ENCODE measurements around the gene MIS18A.
"Not testable (repeated sequence)": the region's sequence is repeated elsewhere in the genome, so short reads cannot be mapped to it uniquely, and the experiment has no call there.

The MIS18A gene

GRCh38 chr21:32279377-32279680, 480 bp upstream of the MIS18A start:
- Histone ChIP-seq H3K36me3 (ENCODE audit: control insufficient read depth, insufficient read depth, low read length) (no peaks in the 10 kb centered on the region), H3K27ac (peak overlapping the region; percentile 56), H3K9me3 (ENCODE audit: control insufficient read depth, low read length) (no peaks in the 10 kb centered on the region), H3K4me2 (ENCODE audit: low read length) (peak overlapping the region; percentile 87), H3K79me2 (no peaks in the 10 kb centered on the region), H3K27me3 (ENCODE audit: control insufficient read depth, insufficient read depth, low read length) (no peaks in the 10 kb centered on the region), H3K4me1 (peaks cover 5% of the 10 kb centered on the region), H3K9ac (no peak overlapping the region), H3K4me3 (ENCODE audit: low read depth, low read length) (peak overlapping the region; percentile 81), H2AFZ (peak overlapping the region; percentile 83)
- TF ChIP-seq CTCF (IDR thresholded peaks at IDR 0.05), result no peak

- no peaks in the 10 kb centered on the region for H3K27me3 ChIP-seq (ENCODE audit: control insufficient read depth, insufficient read depth, low read length)
- no peaks in the 10 kb centered on the region for H3K79me2 ChIP-seq
- no peaks in the 10 kb centered on the region for H3K9me3 ChIP-seq (ENCODE audit: control insufficient read depth, low read length)
- H3K36me3 ChIP-seq (ENCODE audit: control insufficient read depth, insufficient read depth, low read length), result no peaks in the 10 kb centered on the region
- H2AFZ ChIP-seq, result no peak overlapping the region
- H3K4me3 ChIP-seq (ENCODE audit: low read depth, low read length), result peak overlapping the region; percentile 81
- peaks cover 5% of the 10 kb centered on the region for H3K4me1 ChIP-seq
- H3K27ac ChIP-seq, result no peak overlapping the region
- H3K9ac ChIP-seq, result no peak overlapping the region
- no peak for TF ChIP-seq CTCF (IDR thresholded peaks at IDR 0.05)
- H3K4me2 ChIP-seq (ENCODE audit: low read length), result peak overlapping the region; percentile 87
These were observed 746 bp downstream of the MIS18A start for GRCh38 chr21:32278103-32278502.

GRCh38 chr21:32276671-32277070, 2.2 kb downstream of the MIS18A start:
- no peak overlapping the region for H3K27ac ChIP-seq
- TF ChIP-seq CTCF (IDR thresholded peaks at IDR 0.05), result no peak
- no peaks in the 10 kb centered on the region for H3K36me3 ChIP-seq (ENCODE audit: control insufficient read depth, insufficient read depth, low read length)
- H3K27me3 ChIP-seq (ENCODE audit: control insufficient read depth, insufficient read depth, low read length), result no peaks in the 10 kb centered on the region
- no peak overlapping the region for H3K9ac ChIP-seq
- H3K79me2 ChIP-seq, result no peaks in the 10 kb centered on the region
- H3K4me3 ChIP-seq (ENCODE audit: low read depth, low read length), result no peak overlapping the region
- no peak overlapping the region for H2AFZ ChIP-seq
- no peak overlapping the region for H3K4me2 ChIP-seq (ENCODE audit: low read length)
- H3K4me1 ChIP-seq, result peaks cover 5% of the 10 kb centered on the region
- H3K9me3 ChIP-seq (ENCODE audit: control insufficient read depth, low read length), result no peaks in the 10 kb centered on the region

DNA sequence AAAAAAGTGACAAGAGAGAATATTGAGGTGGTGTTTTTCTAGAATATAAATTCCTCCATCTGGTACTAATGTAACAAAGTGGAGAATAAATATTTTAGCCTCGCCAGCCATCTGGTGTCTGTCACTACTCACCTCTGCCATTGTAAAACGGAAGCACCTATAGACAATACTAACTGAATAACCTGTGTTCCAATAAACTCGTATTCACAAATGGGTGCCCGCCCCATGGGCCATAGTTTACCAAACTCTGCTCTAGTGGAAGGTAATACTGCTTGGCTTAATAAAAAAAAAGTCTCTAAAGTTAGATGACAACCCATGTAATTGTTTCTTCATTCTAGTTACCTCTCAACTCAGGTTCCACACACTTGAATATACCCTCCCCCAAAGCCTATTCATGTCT, 8.1 kb downstream of the MIS18A start:
- no peaks in the 10 kb centered on the region for H3K79me2 ChIP-seq
- no peak overlapping the region for H3K27ac ChIP-seq
- no peak for TF ChIP-seq CTCF (IDR thresholded peaks at IDR 0.05)
- H3K4me1 ChIP-seq, result no peaks in the 10 kb centered on the region
- no peak overlapping the region for H2AFZ ChIP-seq
- H3K9ac ChIP-seq, result no peak overlapping the region
- H3K9me3 ChIP-seq (ENCODE audit: control insufficient read depth, low read length), result no peaks in the 10 kb centered on the region
- H3K27me3 ChIP-seq (ENCODE audit: control insufficient read depth, insufficient read depth, low read length), result no peaks in the 10 kb centered on the region
- H3K4me2 ChIP-seq (ENCODE audit: low read length), result no peak overlapping the region
- H3K36me3 ChIP-seq (ENCODE audit: control insufficient read depth, insufficient read depth, low read length), result no peaks in the 10 kb centered on the region
- H3K4me3 ChIP-seq (ENCODE audit: low read depth, low read length), result no peak overlapping the region

DNA sequence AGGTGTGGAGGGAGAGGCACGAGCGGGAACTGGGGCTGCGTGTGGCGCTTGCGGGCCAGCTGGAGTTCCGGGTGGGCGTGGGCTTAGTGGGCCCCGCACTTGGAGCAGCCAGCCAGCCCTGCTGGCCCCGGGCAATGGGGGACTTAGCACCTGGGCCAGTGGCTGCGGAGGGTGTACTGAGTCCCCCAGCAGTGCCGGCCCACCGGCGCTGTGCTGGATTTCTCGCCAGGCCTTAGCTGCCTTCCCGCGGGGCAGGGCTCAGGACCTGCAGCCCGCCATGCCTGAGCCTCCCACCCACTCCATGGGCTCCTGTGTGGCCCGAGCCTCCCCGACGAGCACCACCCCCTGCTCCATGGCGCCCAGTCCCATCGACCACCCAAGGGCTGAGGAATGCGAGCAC, 13.5 kb downstream of the MIS18A start:
- not testable (repeated sequence) for H3K4me3 ChIP-seq (ENCODE audit: low read depth, low read length); H3K4me1 ChIP-seq; H3K79me2 ChIP-seq; H2AFZ ChIP-seq; H3K36me3 ChIP-seq (ENCODE audit: control insufficient read depth, insufficient read depth, low read length); H3K4me2 ChIP-seq (ENCODE audit: low read length); H3K9me3 ChIP-seq (ENCODE audit: control insufficient read depth, low read length); H3K27me3 ChIP-seq (ENCODE audit: control insufficient read depth, insufficient read depth, low read length); H3K27ac ChIP-seq; H3K9ac ChIP-seq

Measured in parathyroid adenoma (tissue), 2 donors.